SK-N-SH (cell line): ENCODE results near the gene OSBPL8. TPM values are rescaled to one million over a fixed set of nuclear protein-coding genes. Genes with fewer than 3 reads are reported as not detected.
A peak's percentile ranks its signal among the peaks of the same experiment; 100 is the strongest.

ENCODE experiments used
- CTCF ChIA-PET: fragments of 300-600, 350-600 bp; formaldehyde crosslinking; extraction: SDS; loops from one replicate; lab custom pipeline; 2021; lab: Yijun Ruan, JAX
- POLR2A ChIA-PET: fragments of 350-600 bp; sonication (Branson Sonifier 250); formaldehyde crosslinking; extraction: SDS; loops from one replicate; lab custom pipeline; 2020; ENCODE audit warnings: antibody characterized with exemption, inconsistent platforms; lab: Yijun Ruan, JAX
- DNase-seq: peaks from one replicate; pipeline ENCODE4 v3.0.0; 2012
- H2AFZ ChIP-seq: fragments of 200-600 bp; sonication (generic); 2 replicates; pipeline ENCODE4 v1.8.1; 2016; ENCODE audit warnings: antibody characterized with exemption, mild to moderate bottlenecking, low read depth
- H3F3A ChIP-seq: fragments of 200-600 bp; sonication (generic); replicated peaks from 2 replicates; pipeline ENCODE3; 2016; ENCODE audit warnings: antibody characterized with exemption, mild to moderate bottlenecking; ENCODE audit not compliant: insufficient read depth
- H3K27ac ChIP-seq, 2 experiments: fragments of 200-500 bp in 1 of 2; fragments of 200-600 bp in 1 of 2; sonication (Bioruptor generic) in 1 of 2; sonication (generic), shearing (Covaris generic) in 1 of 2; 2 replicates each; pipeline versions ENCODE4 v1.5.1 to v1.6.1; 2014 to 2016; ENCODE audit warnings: low read depth in 2 of 2, inconsistent platforms in 1 of 2, low read length in 1 of 2, mild to moderate bottlenecking in 1 of 2, mixed read lengths in 1 of 2
- H3K27me3 ChIP-seq: fragments of 200-600 bp; sonication (generic), shearing (Covaris generic); 2 replicates; pipeline ENCODE4 v1.6.1; 2016; ENCODE audit warnings: mixed run types; ENCODE audit not compliant: insufficient read depth
- H3K36me3 ChIP-seq, 2 experiments: fragments of 200-500 bp in 1 of 2; fragments of 200-600 bp in 1 of 2; sonication (Bioruptor generic) in 1 of 2; sonication (generic) in 1 of 2; replicated peaks in 1 of 2; 2 replicates each; pipeline versions ENCODE3 to v1.5.1; 2014 to 2016; ENCODE audit warnings: low read length in 1 of 2, mild to moderate bottlenecking in 1 of 2; ENCODE audit not compliant: insufficient read depth in 2 of 2, control insufficient read depth in 1 of 2
- H3K4me1 ChIP-seq, 2 experiments: fragments of 200-500 bp in 1 of 2; fragments of 200-600 bp in 1 of 2; sonication (Bioruptor generic) in 1 of 2; sonication (generic), shearing (Covaris generic) in 1 of 2; 2 replicates each; pipeline versions ENCODE4 v1.5.1 to v1.6.1; 2014 to 2016; ENCODE audit warnings: low read depth in 1 of 2, low read length in 1 of 2, mixed run types in 1 of 2; ENCODE audit not compliant: insufficient read depth in 2 of 2, control insufficient read depth in 1 of 2
- H3K4me2 ChIP-seq: fragments of 200-600 bp; sonication (generic), shearing (Covaris generic); 2 replicates; pipeline ENCODE4 v1.6.1; 2017; ENCODE audit warnings: mixed run types
- H3K4me3 ChIP-seq, 2 experiments: fragments of 200-500 bp in 1 of 2; fragments of 200-600 bp in 1 of 2; sonication (Bioruptor generic) in 1 of 2; sonication (generic), shearing (Covaris generic) in 1 of 2; 2 replicates each; pipeline versions ENCODE4 v1.5.1 to v1.8.1; 2014 to 2016; ENCODE audit warnings: low read depth in 2 of 2, inconsistent platforms in 1 of 2, low read length in 1 of 2, mild to moderate bottlenecking in 1 of 2, mixed read lengths in 1 of 2, moderate library complexity in 1 of 2
- H3K79me2 ChIP-seq: fragments of 200-600 bp; sonication (generic); 2 replicates; pipeline ENCODE4 v1.8.1; 2017; ENCODE audit warnings: mild to moderate bottlenecking; ENCODE audit not compliant: insufficient read depth
- H3K9ac ChIP-seq: fragments of 200-600 bp; sonication (generic); 2 replicates; pipeline ENCODE4 v1.6.1; 2017; ENCODE audit warnings: mixed run types
- H3K9me2 ChIP-seq: fragments of 200-600 bp; sonication (generic); 2 replicates; pipeline ENCODE4 v1.6.1; 2017; ENCODE audit warnings: mixed run types
- H3K9me3 ChIP-seq: fragments of 200-600 bp; sonication (generic); 2 replicates; pipeline ENCODE4 v1.6.1; 2017; ENCODE audit warnings: mixed run types, mild to moderate bottlenecking, moderate library complexity
- H4K20me1 ChIP-seq: fragments of 200-600 bp; sonication (generic); 2 replicates; pipeline ENCODE4 v1.6.1; 2017; ENCODE audit warnings: mild to moderate bottlenecking, mixed run types; ENCODE audit not compliant: insufficient read depth
- CTCF ChIP-seq: fragments of 200-600 bp; sonication (generic); IDR thresholded peaks from 2 replicates; pipeline ENCODE4 v1.6.1; 2017; ENCODE audit warnings: antibody characterized with exemption, mild to moderate bottlenecking, moderate library complexity
- ELF1 ChIP-seq: IDR thresholded peaks from 2 replicates; pipeline ENCODE4 v1.4.0; 2012
- EP300 ChIP-seq, 2 experiments: IDR thresholded peaks; 2 replicates each; pipeline versions ENCODE4 v1.4.0 to v1.6.1; 2012; ENCODE audit warnings: borderline replicate concordance in 1 of 2, low read depth in 1 of 2, low read length in 1 of 2
- MXI1 ChIP-seq: IDR thresholded peaks from 2 replicates; pipeline ENCODE4 v1.6.1; 2012; ENCODE audit warnings: mild to moderate bottlenecking, low read depth, low read length, improper control_type of control experiment
- PBX3 ChIP-seq: IDR thresholded peaks from 2 replicates; pipeline ENCODE4; 2012
- POLR2AphosphoS5 ChIP-seq: IDR thresholded peaks from 2 replicates; pipeline ENCODE4 v1.6.1; 2012; ENCODE audit warnings: low read depth, low read length
- RAD21 ChIP-seq: IDR thresholded peaks from 2 replicates; pipeline ENCODE4 v1.6.1; 2012; ENCODE audit warnings: mild to moderate bottlenecking, low read length
- RCOR1 ChIP-seq: fragments of 150-350 bp; IDR thresholded peaks from 2 replicates; pipeline ENCODE4 v1.6.1; 2017; ENCODE audit warnings: antibody characterized with exemption, low read length
- REST ChIP-seq: IDR thresholded peaks from 2 replicates; pipeline ENCODE4 v1.6.1; 2012; ENCODE audit warnings: mild to moderate bottlenecking, low read depth, low read length, moderate library complexity
- RXRA ChIP-seq: IDR thresholded peaks from 2 replicates; pipeline ENCODE4 v1.4.0; 2012; ENCODE audit warnings: low read depth, mild to moderate bottlenecking, borderline replicate concordance
- SMC3 ChIP-seq: IDR thresholded peaks from 2 replicates; pipeline ENCODE4 v1.6.1; 2012; ENCODE audit warnings: low read depth, low read length, improper control_type of control experiment
- TCF12 ChIP-seq: IDR thresholded peaks from 2 replicates; pipeline ENCODE4 v1.4.0; 2012
- USF2 ChIP-seq: fragments of 150-350 bp; IDR thresholded peaks from 2 replicates; pipeline ENCODE4 v1.6.1; 2017; ENCODE audit warnings: antibody characterized with exemption, low read length, low read depth, borderline replicate concordance
- ZBTB33 ChIP-seq: IDR thresholded peaks from 2 replicates; pipeline ENCODE4 v1.4.0; 2012; ENCODE audit warnings: low read depth, borderline replicate concordance
- WGBS: methylation state at CpG from one replicate; pipeline ENCODE4 v1.1.6; 2017; ENCODE audit warnings: low lambda C conversion rate; 5-methylcytosine and 5-hydroxymethylcytosine counted together
- polyA plus RNA-seq, 3 experiments: library from polyadenylated mRNA; depleted of rRNA; stranded (reverse); fragments of >200 nt; gene quantifications; 2 replicates each; pipeline ENCODE4 v1.2.3, GENCODE V29; 2012
- TF ChIP-seq, protein P1 (sequence below): IDR thresholded peaks from 2 replicates; pipeline ENCODE4 v1.4.0; 2012; ENCODE audit warnings: low read depth

OSBPL8 gene
- polyA plus RNA-seq, 1 of the 3 experiments (the other 2 are of a cell fraction), result 10.6 TPM

- TF ChIP-seq, protein P1, sequence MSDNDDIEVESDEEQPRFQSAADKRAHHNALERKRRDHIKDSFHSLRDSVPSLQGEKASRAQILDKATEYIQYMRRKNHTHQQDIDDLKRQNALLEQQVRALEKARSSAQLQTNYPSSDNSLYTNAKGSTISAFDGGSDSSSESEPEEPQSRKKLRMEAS, result peak; percentile 93
- TF ChIP-seq ELF1 (peak; percentile 94), ZBTB33 (no peak; the same call in 1 of the 2 replicates), RAD21 (peak; percentile 32; the same call in 1 of the 2 replicates), POLR2AphosphoS5 (peak; percentile 96)
Observed at GRCh38 chr12:76348079-76348901, 211.3 kb downstream of the OSBPL8 start, which contains the start of gene BBS10 (continued).

- TF ChIP-seq USF2 (no peak), CTCF (peak; percentile 71), RCOR1 (0 out of 2 replicates have a peak, but pooled peaks have one; percentile 27), TCF12 (no peak), SMC3 (peak; percentile 68), RXRA (no peak), MXI1 (no peak), RAD21 (peak; percentile 85), EP300 (IDR thresholded peaks at IDR 0.05; ENCODE audit: borderline replicate concordance in 1 of 2, low read depth in 1 of 2, low read length in 1 of 2) (no peak), PBX3 (no peak), REST (no peak)
- ChIA-PET POLR2A (no interaction called here), CTCF (interaction anchor here (0.6 to 2.0 kb wide), 17 partner anchors 14 to 862 kb away, joined by 3 to 9 read pairs (median 4); partner anchors contain the start of genes KRR1 and PHLDA1)
Observed at GRCh38 chr12:76346798-76347420, 212.7 kb downstream of the OSBPL8 start.

More at GRCh38 chr12:76346798-76347420, 212.7 kb downstream of the OSBPL8 start:
- H3K27me3 ChIP-seq, result no peaks in the 10 kb centered on the region
- H3F3A ChIP-seq, result peaks cover 26% of the 10 kb centered on the region
- H3K4me3 ChIP-seq, result peak overlapping the region; percentile 91 to 94
- DNase-seq, result peak; percentile 29
- H3K4me1 ChIP-seq, result peaks cover 8 to 12% of the 10 kb centered on the region in 2 experiments; a peak in 3 of 4 replicates
- H3K36me3 ChIP-seq, result peaks cover 9 to 13% of the 10 kb centered on the region in 2 experiments
- H3K27ac ChIP-seq, result peak overlapping the region; percentile 72 to 97
- WGBS, result 56% methylated on average over 4 of the region's 4 CpGs
- no peaks in the 10 kb centered on the region for H3K9me3 ChIP-seq
- peaks cover 48% of the 10 kb centered on the region for H3K79me2 ChIP-seq
- H3K4me2 ChIP-seq, result peak overlapping the region; percentile 85
- H4K20me1 ChIP-seq, result no peaks in the 10 kb centered on the region
- peak overlapping the region; percentile 80 for H3K9ac ChIP-seq
- no peaks in the 10 kb centered on the region for H3K9me2 ChIP-seq
- H2AFZ ChIP-seq, result peak overlapping the region; percentile 82; the same call in 1 of the 2 replicates
